Stimulated activated CD8-positive, alpha-beta memory T cell treated with anti-CD3 and anti-CD28 coated beads, Interleukin-15, amount 100 ng/mL, for 24 hours (primary cell): ENCODE measurements around the gene XPNPEP3.
A peak's percentile ranks its signal among the peaks of the same experiment; 100 is the strongest.

Source experiments
- DNase-seq: peaks from one replicate; pipeline ENCODE4 v3.0.0-alpha.2; 2020; ENCODE audit warnings: low read depth

The XPNPEP3 gene

GRCh38 chr22:40950962-40951794 is 94.2 kb downstream of the XPNPEP3 start, which contains the start of gene RBX1:
Gene RBX1, plus strand, starts transcription at chr22:40951378. Its CDS starts 21 bp downstream, at chr22:40951399.
- peak; percentile 96 for DNase-seq

- DNase-seq = no peak
Measured at GRCh38 chr22:40951795-40952605, 95.1 kb downstream of the XPNPEP3 start.

DNA sequence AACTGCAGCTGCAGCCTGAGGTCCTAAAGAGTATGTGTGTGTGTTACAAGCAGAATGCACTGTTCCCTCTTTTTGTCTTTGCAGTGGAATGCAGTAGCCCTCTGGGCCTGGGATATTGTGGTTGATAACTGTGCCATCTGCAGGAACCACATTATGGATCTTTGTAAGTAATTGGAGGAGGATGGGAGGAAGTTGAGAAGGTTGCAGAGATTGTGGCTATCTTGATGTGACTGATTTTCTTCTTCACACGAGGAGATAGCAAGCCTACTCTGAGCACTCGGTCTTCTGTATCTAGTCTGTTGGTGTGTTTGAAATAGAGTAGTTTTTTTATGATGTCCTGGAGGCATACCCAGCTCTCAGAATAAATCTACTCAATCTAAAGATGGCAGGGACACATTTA is 96.5 kb downstream of the XPNPEP3 start:
- no peak for DNase-seq

DNA sequence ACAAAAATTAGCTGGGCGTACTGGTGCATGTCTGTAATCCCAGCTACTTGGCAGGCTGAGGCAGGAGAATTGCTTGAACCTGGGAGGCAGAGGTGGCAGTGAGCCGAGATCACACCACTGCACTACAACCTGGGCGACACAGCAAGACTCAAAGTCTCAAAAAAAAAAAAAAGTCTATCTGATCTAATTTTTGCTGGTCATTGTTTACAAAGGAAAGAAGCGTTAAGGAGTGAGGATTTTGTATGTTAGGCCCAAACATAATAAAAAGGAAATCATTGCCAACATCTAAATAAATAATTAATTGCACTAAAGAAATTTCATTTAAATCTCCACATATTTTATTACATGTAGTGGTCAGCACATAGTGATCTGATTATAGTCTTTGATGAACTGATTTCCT is 97.2 kb downstream of the XPNPEP3 start:
- no peak for DNase-seq

- DNase-seq = no peak
Measured at GRCh38 chr22:40955571-40955970, 98.6 kb downstream of the XPNPEP3 start.

- no peak for DNase-seq
Measured at GRCh38 chr22:40957601-40958000, 100.7 kb downstream of the XPNPEP3 start.

DNA sequence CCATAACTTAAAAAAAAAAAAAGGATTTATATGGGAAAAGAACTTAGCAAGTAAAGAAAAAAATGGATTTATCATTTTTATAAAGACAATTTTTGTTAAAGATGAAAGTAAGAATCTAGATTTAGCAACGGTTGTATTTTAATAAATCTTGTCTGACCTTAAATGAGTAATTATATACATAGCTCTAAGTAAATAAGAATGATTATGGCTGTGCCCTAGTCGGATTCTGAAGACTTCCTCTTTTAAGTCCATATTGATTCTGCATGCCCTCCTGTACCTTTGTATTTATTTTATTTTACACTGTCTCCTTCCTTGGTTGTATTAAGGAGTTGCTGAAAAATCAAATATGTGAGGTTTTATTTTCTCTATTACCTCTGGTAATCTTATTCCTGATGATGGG is 101.4 kb downstream of the XPNPEP3 start:
- DNase-seq = no peak

GRCh38 chr22:40960145-40960544 is 103.2 kb downstream of the XPNPEP3 start:
- DNase-seq = no peak

- DNase-seq = no peak
Measured at GRCh38 chr22:40965936-40966725, 109.2 kb downstream of the XPNPEP3 start.

- no peak for DNase-seq
Measured at GRCh38 chr22:40966726-40967085, 109.8 kb downstream of the XPNPEP3 start.

GRCh38 chr22:40967111-40967760 is 110.3 kb downstream of the XPNPEP3 start:
- DNase-seq = no peak

GRCh38 chr22:40972587-40972986 is 115.6 kb downstream of the XPNPEP3 start:
- no peak for DNase-seq

DNA sequence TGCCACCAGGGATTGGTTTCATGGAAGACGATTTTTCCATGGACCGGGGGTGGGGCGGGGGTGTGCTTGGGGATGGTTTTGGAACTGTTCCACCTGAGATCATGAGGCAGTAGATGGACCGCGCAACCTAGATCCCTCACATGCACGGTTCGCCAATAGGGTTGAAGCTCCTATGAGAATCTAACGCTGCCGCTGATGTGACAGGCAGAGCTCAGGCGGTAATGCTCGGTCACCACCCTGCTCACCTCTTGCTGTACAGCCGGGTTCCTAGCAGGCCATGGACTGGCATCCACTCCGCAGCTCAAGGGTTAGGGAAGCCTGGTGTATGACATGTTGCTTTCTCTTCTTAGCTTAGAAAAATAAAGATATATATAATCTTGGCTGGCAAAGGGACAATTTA is 116.2 kb downstream of the XPNPEP3 start:
- no peak for DNase-seq

GRCh38 chr22:40975366-40975765 is 118.4 kb downstream of the XPNPEP3 start:
- no peak for DNase-seq

DNA sequence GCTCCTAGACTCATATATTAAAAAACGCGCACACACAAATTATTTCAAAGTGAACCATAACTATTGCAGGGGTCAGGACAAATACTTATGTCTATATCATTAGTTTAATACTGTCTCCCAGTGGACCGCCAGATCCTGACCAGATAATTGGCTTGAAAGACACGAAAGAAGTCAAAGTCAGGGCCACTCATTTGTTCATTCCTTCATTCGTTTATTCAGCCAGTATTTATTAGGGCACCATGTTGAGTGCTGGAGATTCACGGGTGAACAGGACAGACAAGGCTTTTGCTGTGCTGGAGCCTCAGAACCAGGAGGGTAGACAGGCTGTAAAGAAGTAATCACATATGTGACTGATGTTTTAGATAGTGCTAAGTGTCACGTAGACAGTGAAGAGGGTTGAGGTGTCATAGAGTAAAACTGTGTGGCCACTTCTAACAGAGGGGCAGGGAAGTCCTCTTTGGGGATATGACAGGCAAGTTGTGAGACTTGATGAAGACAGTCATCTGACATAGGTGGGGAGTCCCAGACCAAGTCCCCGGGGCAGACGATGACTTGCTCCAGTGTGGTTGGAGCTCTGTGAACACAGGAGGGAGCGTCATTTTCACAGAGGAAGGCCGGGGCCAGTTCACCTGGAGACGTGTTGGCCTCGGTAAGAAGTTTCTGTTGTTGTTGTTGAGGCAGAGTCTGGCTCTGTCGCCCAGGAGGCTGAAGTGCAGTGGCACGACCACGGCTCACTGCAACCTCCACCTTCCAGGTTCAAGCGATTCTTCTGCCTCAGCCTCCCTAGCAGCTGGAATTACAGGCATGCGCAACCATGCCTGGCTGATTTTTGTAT is 120.1 kb downstream of the XPNPEP3 start:
- DNase-seq = no peak

DNA sequence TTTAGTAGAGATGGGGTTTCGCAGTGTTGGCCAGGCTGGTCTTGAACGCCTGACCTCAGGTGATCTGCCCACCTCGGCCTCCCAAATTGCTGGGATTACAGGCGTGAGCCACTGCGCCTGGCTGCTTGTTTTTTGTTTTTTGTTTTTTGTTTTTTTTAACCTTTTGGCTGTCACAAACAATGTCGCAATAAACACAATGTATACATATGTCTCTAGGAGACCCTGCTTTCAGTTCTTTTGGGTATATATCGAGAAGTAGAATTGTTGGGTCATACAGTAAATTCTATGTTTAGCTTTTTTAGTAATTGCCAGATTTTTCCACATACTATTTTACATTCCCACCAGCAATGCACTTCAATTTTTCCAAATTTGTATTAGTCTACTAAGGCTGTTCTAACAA is 122.2 kb downstream of the XPNPEP3 start:
- no peak for DNase-seq

DNA sequence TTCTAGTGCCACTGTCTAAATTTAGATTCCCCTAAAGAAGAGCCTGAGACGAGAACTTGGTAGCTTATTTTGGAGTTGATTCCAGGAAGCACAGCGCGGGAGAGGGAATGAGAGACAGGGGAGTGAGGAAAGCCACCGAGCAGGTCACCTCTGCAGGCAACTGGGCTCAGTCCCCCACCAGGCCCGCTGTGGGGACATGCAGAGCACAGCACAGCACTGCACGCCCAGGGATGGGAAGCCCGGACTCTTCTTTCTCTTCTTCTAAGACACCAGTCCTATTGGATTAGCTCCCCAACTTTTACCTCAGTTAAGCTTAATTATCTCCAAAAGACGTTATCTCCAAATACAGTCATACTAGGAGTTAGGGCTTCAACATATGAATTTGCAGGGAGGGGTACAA is 122.9 kb downstream of the XPNPEP3 start:
- no peak for DNase-seq
